NCI-H1092 (cell line): ENCODE measurements around the gene CELF2.
A peak's percentile ranks its signal among the peaks of the same experiment; 100 is the strongest.
"Not testable (repeated sequence)": the region's sequence is repeated elsewhere in the genome, so short reads cannot be mapped to it uniquely, and the experiment has no call there.

Source experiments
- DNase-seq: peaks from one replicate; lab custom pipeline; 2025; lab: John Stamatoyannopoulos, UW

The CELF2 gene

DNA sequence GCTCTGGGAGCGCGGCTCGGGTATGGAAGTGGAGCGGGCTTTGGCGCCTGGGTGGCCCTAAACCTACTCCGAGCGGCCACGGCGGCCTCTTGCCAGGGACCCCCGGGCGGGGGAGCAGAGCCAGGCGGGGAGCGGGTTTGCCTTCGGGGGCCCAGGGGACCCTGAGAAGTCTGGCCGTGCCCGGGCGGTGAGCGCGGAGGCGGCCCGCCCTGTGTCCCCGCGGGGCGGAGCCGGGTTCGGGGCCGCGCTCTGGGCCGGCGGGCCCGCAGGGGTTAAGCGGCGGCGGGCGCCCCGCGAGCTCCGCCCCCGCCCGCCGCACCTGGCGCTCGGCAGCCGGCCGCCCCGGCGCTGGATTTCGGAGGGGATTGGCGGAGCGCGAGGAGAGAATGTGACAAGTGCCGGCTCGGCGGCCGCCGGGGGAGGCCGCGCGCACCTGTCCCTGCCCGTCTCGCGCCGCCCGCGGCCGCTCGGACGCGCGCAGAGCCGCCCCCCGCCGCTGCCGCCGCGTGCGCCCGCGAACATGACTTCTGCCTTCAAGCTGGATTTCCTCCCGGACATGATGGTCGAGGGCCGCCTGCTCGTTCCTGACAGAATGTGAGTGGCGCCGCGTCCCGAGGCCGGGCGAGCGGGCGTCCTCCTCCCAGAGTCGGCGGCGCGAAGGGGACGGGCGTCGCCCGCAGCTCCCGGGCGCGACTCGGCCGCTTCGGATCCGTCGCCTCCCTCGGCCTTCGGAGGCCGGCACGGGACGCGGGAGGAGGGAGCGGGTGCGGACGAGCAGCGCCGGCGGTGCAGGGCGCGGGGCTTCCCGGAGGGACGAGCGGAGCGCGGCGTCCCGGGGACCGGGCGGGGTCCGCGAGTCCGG lies at the start of gene CELF2:
Gene CELF2 (plus strand): TSS at position 303 of the 862 bp plus-strand sequence. CDS start 218 bp downstream, at position 521.
- DNase-seq = peak; percentile 5

DNA sequence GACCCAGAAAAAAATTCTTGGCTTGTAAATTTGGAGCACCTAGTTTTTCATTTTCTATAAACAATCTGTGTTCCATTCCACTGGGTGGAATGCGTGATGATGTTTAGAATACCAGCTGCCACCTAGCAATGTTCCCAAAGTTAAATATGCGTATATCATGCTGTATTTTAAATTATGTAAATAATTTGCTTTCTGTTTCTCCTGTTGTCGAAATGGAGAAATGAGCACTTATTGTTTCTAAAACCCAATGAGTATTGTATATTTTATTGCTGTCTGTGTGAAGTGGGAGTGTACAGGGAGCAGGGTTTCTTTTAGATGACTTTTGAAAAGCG lies 49.4 kb upstream of the CELF2 start:
- DNase-seq = no peak

DNA sequence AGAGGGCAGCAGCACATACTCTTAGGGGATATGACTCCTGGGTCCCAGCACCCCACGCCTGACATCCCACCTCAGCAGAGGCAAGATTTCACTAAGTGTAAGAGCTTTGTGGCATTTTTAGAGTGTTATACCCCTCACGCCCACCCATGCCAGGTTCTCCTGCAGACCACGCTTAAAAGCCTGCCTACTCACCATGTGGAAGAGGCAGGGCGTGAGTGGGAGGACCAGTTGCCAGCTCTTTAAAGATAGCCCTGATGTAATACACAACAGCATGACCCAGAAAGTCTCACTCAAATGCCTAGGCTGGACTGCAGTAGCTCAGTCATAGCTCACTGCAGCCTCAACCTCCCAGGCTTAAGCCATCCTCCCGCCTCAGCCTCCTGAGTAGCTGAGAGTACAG lies 44.4 kb upstream of the CELF2 start:
- DNase-seq = no peak

DNA sequence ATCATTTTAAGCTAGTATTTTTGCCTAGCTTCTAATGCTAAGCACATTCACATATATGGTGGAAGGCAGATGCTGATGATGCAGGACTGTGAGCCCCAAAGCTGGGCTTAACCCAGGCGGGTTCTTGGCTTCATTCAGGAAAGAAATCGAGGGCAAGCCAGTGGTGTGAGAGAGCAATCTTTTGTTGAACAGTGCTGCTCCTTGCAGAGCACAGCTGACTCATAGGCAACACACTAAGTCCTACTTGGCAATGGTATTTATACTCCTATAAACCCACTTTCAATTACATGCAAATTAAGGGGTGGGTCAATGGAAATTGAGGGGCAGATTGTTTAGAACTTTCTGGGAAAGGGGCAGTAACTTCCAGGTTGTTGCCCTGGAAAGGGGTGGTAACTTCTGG lies 42.0 kb upstream of the CELF2 start:
- no peak for DNase-seq

DNA sequence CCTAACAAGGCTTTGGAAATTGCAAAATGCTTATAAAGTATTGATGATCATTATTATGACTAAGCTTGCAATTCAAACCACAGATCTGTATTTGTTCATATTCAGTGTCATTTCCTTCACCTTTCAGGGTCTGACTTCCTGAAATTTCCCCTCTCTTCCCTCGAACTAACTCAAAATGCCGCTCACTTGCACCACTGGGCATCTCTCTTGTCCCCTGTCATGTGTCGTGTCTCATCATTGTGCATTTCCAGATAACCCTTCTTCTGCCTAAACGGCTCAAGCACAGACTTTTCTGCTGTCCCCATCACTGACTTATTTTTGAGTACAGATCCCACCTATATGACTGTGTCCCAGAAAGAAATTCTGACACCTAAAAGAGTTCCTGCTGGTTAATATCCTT lies 41.0 kb upstream of the CELF2 start:
- DNase-seq = no peak

DNA sequence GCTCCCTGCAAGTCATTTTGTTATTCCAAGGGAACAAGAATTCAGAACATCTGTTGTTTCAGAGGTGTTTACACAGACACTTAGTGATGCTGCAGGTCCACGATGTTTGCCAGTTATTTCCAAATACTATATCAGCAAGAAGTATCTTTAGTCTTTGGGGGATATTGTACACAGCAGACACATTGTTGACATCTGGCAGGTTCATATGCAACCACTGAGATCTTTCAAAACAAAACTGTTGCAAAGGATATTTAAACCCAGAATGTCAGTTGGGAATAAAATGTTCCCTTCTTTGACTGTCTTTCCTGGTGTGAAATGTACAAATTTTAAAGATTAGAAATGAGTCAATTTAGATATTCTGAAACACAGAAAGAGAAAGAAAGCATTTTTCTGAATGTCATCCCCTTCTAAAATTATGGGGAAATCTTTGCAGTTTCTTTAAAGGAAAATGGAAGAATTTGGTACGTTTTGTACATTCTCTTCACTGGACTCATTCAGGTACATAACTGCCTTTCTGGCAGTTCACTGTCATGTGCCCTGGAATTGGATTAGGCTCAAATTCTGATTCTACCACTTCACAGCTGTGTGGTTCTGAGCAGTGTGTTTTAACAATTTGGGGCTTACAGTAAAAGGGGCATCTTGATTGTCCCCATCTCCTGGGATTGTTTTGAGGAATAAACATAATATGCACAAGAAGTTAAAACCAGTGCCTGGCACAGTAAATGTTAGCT lies 40.3 kb upstream of the CELF2 start:
- no peak for DNase-seq

DNA sequence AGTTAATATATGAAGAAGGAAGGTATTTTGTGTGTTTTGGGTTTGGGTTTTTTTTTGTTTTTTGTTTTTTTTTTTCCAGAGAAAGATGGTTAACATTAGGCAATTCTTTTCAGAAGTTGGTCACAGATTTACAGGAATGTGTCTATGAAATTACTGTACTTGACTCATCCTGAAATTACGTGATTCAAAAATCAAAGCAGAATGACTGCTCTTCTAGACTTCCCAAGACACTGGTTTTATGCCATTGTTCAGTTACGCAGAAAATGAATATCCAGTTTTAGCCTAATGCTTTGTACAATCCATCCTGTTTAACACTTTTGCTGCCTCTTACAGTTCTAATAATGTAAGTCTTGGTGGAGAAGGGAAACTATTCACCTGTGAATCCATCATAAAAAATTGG lies 39.7 kb upstream of the CELF2 start:
- no peak for DNase-seq

DNA sequence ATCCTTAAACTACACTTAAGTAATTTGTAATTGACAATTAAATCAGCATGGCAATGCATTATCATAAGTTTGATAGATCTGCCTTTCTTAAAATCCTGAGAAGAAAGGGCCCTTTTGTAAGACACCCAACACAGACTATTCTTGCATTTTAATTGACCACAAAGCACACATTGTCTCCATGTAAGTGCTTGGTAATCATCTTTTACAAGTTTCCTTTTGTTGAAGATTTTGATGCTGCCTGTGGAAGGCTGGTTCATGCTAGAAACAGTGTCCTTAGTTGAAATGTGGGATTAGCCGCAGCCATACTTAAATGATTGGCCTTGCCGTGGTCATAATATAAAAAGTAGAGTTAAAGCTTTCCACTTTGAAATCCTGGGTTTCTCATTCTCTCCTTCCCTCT lies 32.3 kb upstream of the CELF2 start:
- no peak for DNase-seq

DNA sequence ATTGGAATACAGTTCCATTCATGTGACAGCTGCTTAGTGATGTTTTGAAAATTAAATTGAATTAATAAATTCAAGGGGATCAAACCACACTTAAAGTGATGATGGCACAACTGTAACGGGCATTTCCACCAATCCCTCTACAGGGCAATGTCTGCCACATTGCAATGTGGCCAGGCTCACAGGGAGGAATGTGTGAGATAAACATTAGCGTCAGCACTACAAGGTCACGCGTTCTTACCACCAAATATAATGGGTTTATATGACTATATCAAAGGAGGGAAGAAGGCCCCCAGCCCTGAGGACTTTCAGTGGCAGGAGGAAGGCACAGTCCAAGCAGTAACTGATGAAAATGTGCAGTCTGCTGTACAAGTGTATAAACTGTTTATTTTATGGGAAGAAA lies 31.1 kb upstream of the CELF2 start:
- DNase-seq = no peak

DNA sequence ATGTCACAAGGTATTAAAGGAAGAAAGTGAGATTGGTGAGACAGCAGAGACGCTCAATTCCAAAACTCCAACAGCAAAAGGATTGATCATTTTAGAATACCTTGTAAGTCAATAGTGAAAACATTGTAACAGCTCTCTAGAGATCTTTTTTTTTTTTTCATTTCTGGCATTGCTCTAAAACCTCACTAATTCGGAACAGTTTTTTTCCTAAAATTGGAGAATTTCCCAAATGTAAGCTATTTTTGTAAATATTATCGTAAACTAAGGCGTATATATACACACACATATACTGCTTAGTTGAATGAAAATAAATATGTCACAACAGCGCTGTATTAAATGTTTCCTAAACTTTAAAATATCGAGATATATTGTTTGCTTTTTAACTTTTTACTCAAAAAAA lies 30.6 kb upstream of the CELF2 start:
- no peak for DNase-seq

DNA sequence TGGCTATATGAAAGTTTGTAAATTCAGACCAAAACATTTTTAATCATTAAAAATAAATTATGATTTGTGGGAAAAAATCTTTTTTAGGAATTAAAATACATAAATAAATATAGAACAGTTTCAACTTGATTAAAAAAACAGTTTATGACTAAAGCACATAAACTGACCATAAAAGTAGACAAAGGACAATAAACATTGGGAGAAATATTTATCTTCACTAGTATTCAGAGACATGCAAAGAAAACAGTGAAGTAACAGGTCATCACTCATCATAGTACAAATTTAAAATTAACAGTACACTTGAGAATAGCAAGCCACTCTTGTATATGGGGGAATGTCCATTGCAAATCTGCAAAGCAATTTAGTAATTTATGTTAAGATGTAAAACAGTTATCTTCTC lies 28.0 kb upstream of the CELF2 start:
- DNase-seq = no peak

DNA sequence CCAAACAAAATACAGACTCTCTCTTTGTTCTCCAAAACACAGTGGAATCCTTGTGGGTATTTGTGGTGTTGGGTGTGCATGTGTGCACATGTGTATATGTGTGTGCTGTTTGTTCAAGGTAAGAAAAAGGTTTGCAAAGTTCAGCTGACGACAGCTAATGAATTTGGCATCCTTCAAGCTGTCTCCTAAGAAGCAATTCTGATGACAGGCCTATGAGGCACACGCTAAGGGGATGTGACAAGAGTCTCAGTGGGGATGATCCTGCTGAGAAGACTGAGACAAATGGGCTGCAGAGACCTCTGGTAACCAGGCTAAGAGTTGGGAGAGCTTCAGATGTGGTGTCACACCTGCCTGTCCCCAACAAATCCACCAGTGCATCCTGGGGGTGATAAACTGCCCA lies 26.5 kb upstream of the CELF2 start:
- DNase-seq = no peak

DNA sequence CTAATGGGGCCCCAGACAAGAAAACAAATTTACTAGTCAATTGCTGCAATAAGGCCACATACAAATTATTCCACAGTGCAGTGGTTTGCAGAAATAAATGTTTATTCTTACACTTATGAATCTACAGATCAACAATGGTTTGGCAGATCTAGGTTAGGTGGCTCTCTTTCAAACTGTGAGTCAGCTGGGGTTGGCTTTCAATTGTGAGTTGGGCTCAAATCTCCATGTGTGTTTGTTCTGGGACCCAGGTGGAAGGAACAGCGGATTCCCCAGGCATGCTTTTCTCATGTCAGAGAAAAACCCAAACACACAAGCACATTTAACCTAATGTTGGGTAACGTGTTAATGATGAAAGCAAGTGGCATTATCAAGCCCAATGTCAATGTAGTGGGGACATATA lies 25.6 kb upstream of the CELF2 start:
- no peak for DNase-seq

DNA sequence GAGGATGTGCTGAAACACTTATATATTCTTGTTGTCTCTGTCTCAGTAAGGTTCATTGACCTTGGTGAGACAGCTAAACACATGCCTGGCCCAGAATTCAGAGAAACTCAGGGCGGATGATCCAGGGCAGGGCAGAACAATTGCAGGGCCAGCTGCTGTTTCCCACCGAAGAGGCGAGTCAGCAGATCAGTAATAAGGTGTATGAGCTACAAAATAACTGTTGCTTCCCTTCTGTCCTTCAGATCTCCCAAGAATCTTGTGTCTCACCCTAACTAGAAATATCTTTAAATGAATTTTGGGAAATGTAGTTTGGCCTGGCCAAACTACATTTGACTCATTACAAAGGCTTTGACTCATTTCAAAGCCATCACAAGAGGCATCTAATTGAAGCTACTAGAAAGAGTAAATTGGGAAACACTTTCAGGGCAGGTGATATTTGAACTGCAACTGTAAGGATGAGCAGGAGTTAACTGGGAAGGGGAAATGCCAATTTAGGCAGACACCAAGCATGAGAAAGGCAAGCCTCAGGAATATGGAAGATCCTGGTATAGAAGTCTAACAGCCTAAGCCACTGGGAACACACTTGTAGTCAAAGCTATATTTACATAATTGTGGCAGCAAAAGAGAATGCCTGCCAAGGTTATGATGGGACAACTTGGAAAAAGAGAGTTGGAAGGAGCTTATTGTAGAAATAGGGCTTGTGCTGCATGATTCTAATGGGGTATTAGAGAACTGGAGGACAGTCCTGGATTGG lies 24.5 kb upstream of the CELF2 start:
- no peak for DNase-seq

DNA sequence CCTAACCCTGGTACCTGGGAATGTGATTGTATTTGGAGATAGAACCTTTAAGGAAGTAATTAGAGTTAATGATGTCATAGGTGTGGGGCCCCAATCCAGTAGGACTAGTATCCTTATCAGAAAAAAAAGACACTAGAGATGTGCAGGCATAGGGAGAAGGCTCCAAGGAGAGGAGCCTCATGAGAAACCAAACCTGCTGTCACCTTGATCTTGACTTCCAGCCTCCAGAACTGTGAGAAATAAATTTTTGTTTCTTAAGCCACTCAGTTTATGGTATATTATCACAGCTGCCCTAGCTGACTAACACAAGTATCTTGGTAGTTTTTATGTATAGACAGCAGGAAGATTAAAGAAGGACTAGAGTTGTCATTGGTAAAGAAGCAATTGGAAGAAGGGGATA lies 23.9 kb upstream of the CELF2 start:
- DNase-seq = no peak

DNA sequence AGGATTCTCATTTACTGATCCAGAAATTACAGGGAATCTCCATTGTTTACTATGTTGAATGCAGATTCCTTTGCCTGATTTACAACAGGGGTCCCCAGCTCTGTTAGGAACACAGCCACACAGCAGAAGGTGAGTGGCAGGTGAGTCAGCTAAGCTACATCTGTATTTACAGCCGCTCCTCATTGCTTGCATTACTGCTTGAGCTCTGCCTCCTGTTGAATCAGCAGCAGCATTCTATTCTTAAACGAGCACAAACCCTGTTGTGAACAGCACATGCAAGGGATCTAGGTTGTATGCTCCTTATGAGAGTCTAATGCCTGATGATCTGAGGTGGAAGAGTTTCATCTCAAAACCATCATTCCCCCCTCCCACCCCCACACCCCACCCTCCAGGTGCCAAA lies 23.3 kb upstream of the CELF2 start:
- DNase-seq = no peak

DNA sequence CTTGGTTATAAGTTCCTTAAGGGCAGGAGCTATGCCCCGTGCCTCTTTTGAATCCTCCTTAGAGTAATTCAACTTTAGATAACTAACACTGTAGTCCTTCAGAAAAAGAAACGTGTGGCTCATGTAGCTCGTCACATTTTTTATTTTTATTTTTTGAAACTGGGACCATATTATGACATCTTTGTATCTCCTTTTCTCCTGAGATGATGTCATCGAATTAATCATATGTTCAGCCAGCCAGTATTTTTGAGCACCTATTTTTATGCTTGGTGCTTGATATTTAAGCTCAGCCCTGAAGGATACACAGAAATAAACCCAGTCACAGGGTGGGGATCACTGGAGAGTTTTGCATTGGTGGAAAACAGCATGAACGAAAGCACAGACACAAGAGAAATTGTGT lies 22.6 kb upstream of the CELF2 start:
- no peak for DNase-seq

DNA sequence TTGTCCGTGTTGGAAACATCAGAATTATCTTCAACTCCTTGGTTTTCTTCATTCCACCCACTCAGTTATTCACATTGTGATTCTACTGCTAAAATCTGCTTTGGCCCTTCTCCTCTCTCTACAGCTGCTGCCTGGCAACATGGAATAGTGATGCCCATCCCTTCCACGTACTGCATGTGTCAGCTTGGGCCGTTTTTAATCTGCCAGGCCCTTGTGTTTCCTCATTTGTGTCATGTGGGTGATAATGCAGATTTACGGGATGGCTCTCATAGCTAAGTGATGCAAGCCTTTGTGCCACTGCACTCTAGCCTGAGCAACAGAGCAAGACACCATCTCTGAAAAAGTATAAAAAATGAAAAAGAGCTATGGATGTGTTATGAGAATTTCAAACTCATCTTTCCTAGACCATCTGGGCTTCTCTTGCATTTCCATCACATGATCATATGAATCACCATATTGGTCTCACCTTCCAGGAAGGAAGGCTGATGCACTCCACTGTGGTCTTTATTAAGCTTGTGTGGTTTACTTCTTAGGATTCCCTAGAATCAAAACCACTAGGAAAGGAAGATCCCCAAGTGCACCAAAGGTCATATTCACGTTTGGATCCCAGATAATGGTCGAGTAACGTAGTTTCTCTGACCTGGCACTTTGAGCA lies 20.6 kb upstream of the CELF2 start:
- DNase-seq = no peak

DNA sequence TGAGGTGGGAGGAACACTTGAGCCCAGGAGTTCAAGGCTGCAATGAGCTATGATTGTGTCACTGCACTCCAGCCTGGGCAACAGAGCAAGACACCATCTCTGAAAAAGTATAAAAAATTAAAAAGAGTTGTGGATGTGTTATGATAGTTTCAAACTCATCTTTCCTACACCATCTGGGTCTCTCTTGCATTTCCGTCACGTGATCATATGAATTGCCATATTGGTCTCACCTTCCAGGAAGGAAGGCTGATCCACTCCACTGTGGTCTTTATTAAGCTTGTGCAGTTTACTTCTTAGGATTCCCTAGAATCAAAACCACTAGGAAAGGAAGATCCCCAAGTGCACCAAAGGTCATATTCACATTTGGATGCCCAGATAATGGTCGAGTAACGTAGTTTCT lies 18.2 kb upstream of the CELF2 start:
- not testable (repeated sequence) for DNase-seq

DNA sequence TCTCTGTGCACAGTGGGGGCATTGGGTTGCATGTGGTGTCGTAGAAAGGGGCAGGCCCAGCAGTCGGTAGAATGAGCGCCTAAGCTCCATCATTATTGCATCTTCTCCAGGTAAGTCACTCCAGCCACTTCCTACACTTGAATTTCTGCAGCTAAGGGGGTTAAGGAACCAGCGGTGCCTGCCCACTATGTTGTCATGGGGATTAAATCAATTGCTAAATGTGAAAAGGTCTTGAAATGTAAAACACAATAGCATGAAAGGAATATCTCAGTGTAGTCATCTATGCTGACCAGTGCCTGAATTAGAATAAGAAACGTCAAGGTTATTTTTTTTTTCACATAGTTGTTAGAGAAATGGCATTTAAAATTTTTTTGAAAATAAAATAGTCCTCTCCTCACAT lies 15.2 kb upstream of the CELF2 start:
- DNase-seq = no peak

DNA sequence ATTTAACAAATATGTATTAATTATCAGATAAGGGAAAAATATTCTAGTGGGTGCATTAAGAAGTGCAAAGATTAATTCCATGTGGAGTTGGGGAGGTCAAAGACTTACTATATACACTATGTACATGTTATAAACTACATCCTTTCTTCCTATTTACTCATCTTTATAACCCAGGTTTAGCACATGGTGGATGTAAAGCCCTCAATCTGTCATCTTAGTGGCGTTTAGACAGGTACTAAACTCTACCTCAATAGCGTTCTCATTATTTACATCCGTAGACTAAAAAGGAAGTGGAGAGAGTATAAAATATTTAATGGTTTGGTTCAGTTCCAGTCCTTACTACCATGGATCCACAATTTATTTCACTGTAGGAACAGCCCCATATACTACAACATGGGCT lies 14.8 kb upstream of the CELF2 start:
- DNase-seq = no peak

DNA sequence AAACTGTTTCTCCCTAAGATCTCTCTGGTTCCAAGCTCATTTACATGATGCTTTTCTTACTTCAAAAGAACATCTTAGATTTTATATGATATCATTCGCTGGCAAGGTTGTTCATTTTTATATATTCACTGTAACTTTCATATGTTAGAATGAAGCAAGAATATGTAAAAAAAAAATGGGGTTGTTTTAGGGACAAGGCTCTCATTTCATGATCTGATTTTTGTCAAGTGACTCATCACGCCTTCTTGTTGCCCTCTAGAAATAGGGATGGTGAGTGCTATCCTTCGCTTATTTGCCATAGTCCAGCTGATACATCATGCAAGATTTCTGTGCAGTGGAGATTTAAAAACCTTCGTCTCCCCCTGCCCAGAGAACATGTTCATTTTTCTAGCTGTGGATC lies 14.0 kb upstream of the CELF2 start:
- DNase-seq = no peak
